A172 (cell line): ENCODE measurements around the gene KRTAP5-5. TPM values are rescaled to one million over a fixed set of nuclear protein-coding genes. Genes with fewer than 3 reads are reported as not detected.
"Not testable (repeated sequence)": the region's sequence is repeated elsewhere in the genome, so short reads cannot be mapped to it uniquely, and the experiment has no call there.

Experiments used
- DNase-seq: peaks from one replicate; pipeline ENCODE4 v3.0.0-alpha.2; 2015; ENCODE audit warnings: low spot score
- total RNA-seq: library from RNA; depleted of rRNA; stranded (reverse); fragments of >200 nt; shearing (Covaris generic); gene quantifications from 2 replicates; pipeline ENCODE4 v1.2.3, GENCODE V29; 2014

KRTAP5-5 gene
- total RNA-seq, 1 experiment from 2014 or later = not detected

- DNase-seq = not testable (repeated sequence)
Observed at GRCh38 chr11:1607156-1607845, 22.3 kb upstream of the KRTAP5-5 start.

- not testable (repeated sequence) for DNase-seq
Observed at GRCh38 chr11:1607901-1608300, 21.7 kb upstream of the KRTAP5-5 start.

- DNase-seq = no peak
Observed at GRCh38 chr11:1608363-1608762, 21.2 kb upstream of the KRTAP5-5 start, which contains the start of gene KRTAP5-3. TSS of gene KRTAP5-3 (minus strand) at chr11:1608463. CDS start at chr11:1608385, 78 bp downstream.

GRCh38 chr11:1618231-1618630, 11.3 kb upstream of the KRTAP5-5 start:
- no peak for DNase-seq

- no peak for DNase-seq
Observed at GRCh38 chr11:1619449-1619848, 10.1 kb upstream of the KRTAP5-5 start.

GRCh38 chr11:1622086-1622485, 7.5 kb upstream of the KRTAP5-5 start, which contains the start of gene KRTAP5-4:
TSS of gene KRTAP5-4 (minus strand) at chr11:1622138. CDS start at chr11:1622093, 45 bp downstream.
- no peak for DNase-seq

- DNase-seq = no peak
Observed at GRCh38 chr11:1623716-1624115, 5.9 kb upstream of the KRTAP5-5 start.

- DNase-seq = no peak
Observed at GRCh38 chr11:1624621-1625020, 5.0 kb upstream of the KRTAP5-5 start.

GRCh38 chr11:1625541-1625940, 4.0 kb upstream of the KRTAP5-5 start:
- DNase-seq = no peak

- peak; percentile 30 for DNase-seq
Observed at GRCh38 chr11:1628506-1629325, 859 bp upstream of the KRTAP5-5 start.

- DNase-seq = no peak
Observed at GRCh38 chr11:1630271-1630670, 696 bp downstream of the KRTAP5-5 start.

- no peak for DNase-seq
Observed at GRCh38 chr11:1631066-1631568, 1.5 kb downstream of the KRTAP5-5 start.

GRCh38 chr11:1632053-1632714, 2.6 kb downstream of the KRTAP5-5 start:
- DNase-seq = no peak

- DNase-seq = no peak
Observed at GRCh38 chr11:1633864-1634263, 4.3 kb downstream of the KRTAP5-5 start.

- DNase-seq = no peak
Observed at GRCh38 chr11:1636291-1636950, 6.8 kb downstream of the KRTAP5-5 start.

GRCh38 chr11:1637628-1638027, 8.1 kb downstream of the KRTAP5-5 start:
- no peak for DNase-seq

GRCh38 chr11:1638344-1638743, 8.8 kb downstream of the KRTAP5-5 start:
- no peak for DNase-seq

- no peak for DNase-seq
Observed at GRCh38 chr11:1639102-1639620, 9.6 kb downstream of the KRTAP5-5 start.

- no peak for DNase-seq
Observed at GRCh38 chr11:1639666-1640065, 10.1 kb downstream of the KRTAP5-5 start.

- peak; percentile 34 for DNase-seq
Observed at GRCh38 chr11:1640076-1640946, 10.7 kb downstream of the KRTAP5-5 start.
